CD4-positive, alpha-beta T cell treated with Interleukin-12 subunit alpha and Interleukin-12 subunit beta, for 1 hour (primary cell): Measurements from ENCODE around the gene LUC7L.
"Not testable (repeated sequence)": the region's sequence is repeated elsewhere in the genome, so short reads cannot be mapped to it uniquely, and the experiment has no call there.

Experiments used
- DNase-seq: peaks from one replicate; pipeline ENCODE4 v3.0.0-alpha.2; 2020

The LUC7L gene, protein sequence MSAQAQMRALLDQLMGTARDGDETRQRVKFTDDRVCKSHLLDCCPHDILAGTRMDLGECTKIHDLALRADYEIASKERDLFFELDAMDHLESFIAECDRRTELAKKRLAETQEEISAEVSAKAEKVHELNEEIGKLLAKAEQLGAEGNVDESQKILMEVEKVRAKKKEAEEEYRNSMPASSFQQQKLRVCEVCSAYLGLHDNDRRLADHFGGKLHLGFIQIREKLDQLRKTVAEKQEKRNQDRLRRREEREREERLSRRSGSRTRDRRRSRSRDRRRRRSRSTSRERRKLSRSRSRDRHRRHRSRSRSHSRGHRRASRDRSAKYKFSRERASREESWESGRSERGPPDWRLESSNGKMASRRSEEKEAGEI

GRCh38 chr16:228852-229730 lies at the start of gene LUC7L:
Gene LUC7L (minus strand): TSS chr16:229449. CDS start chr16:229339, 110 bp downstream.
- DNase-seq: peak; percentile 88

- DNase-seq: peak; percentile 62
Measured at GRCh38 chr16:278863-279366, 49.7 kb upstream of the LUC7L start.

DNA sequence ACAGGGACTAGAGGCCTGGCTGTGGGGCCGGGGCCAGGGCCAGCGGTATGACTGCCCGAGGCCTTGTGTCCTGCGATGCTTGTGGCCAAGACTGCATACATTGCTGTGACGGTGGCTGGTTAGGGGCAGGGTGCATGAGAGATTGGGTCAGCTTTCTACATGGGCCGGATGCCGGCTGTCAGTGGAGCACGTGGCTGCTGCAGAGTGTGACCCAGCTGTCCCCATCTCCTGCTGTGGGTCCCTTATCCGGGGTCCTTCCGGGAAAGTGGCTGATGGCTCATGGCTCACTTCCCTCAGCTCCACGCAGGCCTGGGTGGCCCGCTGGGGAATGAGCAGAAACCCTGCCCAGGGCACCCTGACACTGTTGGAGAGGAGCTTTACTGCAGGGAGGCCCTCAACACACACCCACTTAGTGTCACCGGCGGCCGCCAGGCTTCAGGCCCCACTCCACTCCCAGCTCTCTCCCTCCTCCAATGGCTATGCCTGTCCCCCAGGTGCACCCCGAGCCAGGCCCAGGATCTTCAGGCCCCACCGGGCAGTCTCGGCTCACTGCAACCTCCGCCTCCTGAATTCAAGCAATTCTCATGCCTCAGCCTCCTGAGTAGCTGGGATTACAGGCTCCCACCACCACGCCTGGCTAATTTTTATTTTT lies 47.3 kb upstream of the LUC7L start:
- DNase-seq: no peak

- no peak for DNase-seq
Measured at GRCh38 chr16:275786-276232, 46.6 kb upstream of the LUC7L start, which contains the start of gene RGS11. Gene RGS11 (minus strand): TSS chr16:275944. CDS start chr16:275911, 33 bp downstream.

DNA sequence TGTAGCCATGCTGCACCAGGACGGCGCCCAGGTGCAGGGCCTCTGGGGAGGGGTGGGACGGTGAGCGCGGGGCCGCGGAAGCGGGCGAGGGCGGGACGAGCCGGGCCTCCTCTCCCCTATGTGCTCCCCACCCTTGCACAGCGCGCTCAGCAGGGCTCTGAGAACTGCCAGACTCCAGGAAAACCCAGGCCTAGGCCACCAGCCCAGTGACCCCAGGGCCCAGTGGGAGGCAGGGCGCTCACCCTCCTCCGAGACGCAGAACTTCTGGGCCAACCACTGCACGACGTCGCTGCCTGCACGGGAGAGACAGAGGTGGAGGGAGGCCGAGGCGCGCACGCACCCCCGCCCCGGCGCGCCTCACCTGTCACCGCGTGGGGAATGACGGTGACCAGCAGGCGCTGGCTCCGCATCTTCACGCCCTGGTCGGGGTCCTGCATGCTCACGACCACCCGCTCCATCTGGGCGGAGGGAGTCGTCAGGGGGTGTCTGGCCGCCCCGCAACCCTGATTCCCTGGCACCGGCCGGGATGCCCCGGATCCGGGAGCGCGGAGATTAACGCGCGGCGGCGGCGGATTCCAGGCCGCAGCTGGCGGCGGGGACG lies 45.9 kb upstream of the LUC7L start:
- peak; percentile 13 for DNase-seq

DNA sequence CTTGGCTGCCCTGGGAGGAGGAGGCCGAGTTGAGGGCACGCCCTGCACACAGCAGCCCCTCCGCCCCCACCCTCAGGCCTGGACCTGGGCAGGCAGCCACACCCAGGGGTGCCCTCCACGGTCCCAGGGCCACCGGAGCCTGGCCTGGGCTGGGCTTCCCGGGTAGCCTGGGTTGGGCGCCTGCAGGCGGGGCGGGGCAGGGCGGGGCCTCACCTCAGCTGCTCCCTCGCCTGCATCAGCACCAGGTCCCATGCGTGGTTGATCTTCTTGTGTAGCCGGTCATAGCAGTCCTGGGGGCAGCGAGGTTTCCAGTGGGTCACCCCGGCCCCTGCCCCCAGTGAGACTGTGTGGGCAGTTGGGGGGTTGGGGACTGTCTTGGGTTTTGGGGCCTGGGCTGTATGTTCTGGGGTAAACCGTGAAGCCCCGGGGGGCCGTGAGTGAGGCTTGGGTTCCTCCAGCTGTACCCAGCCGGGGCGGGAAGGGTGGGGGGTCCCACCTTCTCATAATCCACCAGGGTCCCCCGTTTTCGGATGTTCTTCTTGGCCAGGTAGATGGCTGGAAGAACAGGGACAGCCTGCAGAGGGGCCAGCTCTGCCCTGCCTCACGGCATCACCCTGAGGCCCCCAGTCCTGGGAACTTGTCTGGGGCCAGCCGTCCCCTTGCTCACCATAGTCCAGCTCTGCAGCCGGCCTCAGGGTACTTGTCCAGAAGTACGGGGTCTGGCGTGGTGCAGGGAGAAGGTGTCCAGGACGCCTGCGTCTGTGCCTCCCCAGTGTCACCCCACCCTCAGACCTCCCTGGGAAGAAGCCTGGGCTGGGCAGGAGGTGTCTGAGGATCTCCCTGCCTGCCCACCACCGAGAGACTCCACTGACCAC lies 44.5 kb upstream of the LUC7L start:
- DNase-seq: no peak

DNA sequence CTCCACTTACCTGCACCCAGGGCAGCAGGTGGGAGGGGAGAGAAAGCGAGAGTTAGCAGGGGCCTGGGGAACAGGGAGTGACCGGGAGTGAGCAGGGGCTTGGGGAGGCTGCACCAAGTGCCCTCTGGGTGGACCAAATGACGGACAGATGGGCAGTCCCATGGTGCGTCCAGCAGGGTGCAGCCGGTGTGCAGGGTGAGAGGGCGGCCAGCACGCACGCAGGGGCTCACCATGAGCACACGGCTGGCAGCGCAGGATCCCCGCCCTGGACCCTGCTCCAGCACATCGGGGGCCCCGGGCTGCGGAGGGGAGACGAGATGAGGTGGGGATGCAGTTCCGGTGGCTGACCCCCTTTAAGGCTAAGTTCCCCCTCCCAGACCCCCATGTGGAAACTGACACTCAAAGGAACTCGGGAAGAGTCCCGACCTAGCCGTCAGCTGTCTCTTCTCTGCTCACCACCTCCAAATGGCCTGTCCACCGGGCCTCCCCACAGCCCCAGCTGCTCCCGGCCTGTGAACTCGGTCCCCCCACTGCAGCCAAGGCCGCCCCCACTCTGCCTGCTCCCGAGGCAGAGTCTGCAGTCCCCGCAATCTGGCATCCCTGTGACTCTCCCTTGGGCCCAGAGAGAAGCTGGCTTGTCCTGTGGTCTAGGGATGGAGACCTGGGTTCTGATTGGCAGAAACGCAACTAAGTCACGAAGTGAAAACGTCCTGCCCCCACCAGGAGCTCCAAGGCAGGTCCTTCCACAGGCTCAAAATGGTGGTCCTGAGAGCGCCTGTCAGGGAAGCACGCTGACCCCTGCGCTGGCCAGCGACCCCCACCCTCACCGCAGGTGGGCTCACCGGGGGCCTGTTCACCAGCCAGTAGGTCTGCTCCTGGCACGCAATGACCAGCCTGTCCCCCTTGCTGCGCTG lies 43.6 kb upstream of the LUC7L start:
- DNase-seq: no peak

- DNase-seq: no peak
Measured at GRCh38 chr16:270381-271255, 41.4 kb upstream of the LUC7L start.

GRCh38 chr16:269061-269796 lies 40.0 kb upstream of the LUC7L start:
- DNase-seq: no peak

GRCh38 chr16:268141-269053 lies 39.1 kb upstream of the LUC7L start:
- DNase-seq: no peak

- DNase-seq: not testable (repeated sequence)
Measured at GRCh38 chr16:267562-267961, 38.3 kb upstream of the LUC7L start.

DNA sequence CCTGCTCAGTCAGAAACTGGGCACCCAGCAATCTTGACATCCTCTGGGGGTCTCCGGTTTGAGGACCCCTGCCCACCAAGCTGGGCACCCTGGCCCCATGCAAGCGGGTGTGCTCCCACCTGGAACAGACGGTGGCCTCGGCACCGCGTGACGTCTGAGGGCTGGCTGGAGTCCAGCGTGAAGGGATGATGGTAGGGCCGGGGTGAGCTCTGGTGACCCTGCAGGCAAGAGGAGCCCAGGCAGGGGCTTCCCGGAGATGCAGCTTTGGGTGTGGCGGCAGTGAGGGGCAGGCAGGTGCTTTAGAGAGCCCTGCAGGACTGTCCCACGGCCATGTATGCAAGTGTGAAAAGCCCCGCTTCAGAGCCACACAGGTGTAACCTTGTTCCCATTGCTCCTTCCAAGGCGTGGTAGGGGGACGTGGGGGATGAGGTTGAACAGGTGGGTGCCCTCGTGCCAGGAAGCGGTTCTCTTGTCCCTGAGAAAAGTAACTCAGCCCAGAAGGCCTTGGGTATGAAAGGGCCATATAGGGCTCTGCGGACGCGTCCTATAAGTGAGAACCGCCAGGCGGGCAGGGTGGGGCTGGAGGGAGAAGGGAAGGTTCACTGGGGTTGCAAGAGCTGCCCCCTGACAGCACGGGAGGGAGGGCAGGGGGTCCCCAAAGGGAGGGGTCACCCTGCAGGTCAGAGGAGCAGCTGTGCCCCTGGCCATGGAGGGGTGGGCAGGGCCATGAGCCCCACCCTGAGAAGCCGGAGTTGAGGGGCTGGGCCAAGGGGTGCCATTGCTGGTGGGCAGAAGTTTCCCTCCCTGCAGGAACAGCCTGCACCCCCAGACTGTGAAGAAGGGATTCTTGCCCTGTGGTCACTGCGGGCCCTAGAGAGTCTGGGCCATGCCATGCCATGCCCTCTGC lies 37.3 kb upstream of the LUC7L start:
- DNase-seq: no peak

DNA sequence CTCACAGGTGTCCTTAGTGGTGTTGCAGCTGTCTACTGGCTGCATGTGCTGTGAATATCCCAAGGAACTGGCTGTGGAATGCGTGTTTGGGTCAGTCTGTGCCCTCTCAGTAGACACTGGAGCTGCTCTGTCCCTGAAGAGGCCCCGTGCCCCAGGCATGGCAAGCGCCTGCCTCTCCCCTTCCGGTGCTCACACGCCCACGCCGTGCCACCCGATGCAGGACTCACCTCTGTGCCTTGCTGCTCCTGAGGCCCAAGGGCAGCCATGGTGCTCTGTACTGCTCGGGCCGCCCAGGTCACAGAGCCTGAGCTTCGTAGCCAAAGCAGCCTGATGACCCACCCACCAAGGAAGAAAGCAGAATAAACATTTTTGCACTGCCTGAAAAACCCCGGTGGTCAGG lies 36.5 kb upstream of the LUC7L start:
- no peak for DNase-seq

GRCh38 chr16:265002-265529 lies 35.8 kb upstream of the LUC7L start:
- no peak for DNase-seq

- no peak for DNase-seq
Measured at GRCh38 chr16:264440-264951, 35.2 kb upstream of the LUC7L start.

GRCh38 chr16:263944-264343 lies 34.7 kb upstream of the LUC7L start:
- DNase-seq: no peak
